Left hindlimb (tissue), 1 donor: Measurements from ENCODE around the gene SEMA4D.

Experiments
- DNase-seq: peaks from one replicate; pipeline ENCODE4 v3.0.0-alpha.2; 2018

The SEMA4D gene

GRCh38 chr9:89441986-89442385, 55.9 kb downstream of the SEMA4D start:
- DNase-seq, result no peak

- no peak for DNase-seq
Observed at GRCh38 chr9:89441655-89441970, 56.3 kb downstream of the SEMA4D start.

GRCh38 chr9:89440951-89441654, 56.8 kb downstream of the SEMA4D start:
- DNase-seq, result no peak

GRCh38 chr9:89440548-89440947, 57.4 kb downstream of the SEMA4D start:
- no peak for DNase-seq

GRCh38 chr9:89440046-89440445, 57.9 kb downstream of the SEMA4D start:
- DNase-seq, result no peak

- no peak for DNase-seq
Observed at GRCh38 chr9:89439571-89439970, 58.3 kb downstream of the SEMA4D start.

GRCh38 chr9:89438194-89438593, 59.7 kb downstream of the SEMA4D start:
- DNase-seq, result no peak

- DNase-seq, result no peak
Observed at GRCh38 chr9:89437772-89438171, 60.1 kb downstream of the SEMA4D start.

GRCh38 chr9:89436963-89437625, 60.8 kb downstream of the SEMA4D start:
- DNase-seq, result no peak

- DNase-seq, result no peak
Observed at GRCh38 chr9:89436326-89436725, 61.6 kb downstream of the SEMA4D start.

GRCh38 chr9:89435071-89435823, 62.7 kb downstream of the SEMA4D start:
- DNase-seq, result no peak

- no peak for DNase-seq
Observed at GRCh38 chr9:89434636-89435035, 63.3 kb downstream of the SEMA4D start.

- DNase-seq, result peak; percentile 57
Observed at GRCh38 chr9:89433826-89434225, 64.1 kb downstream of the SEMA4D start.

- no peak for DNase-seq
Observed at GRCh38 chr9:89432986-89433530, 64.9 kb downstream of the SEMA4D start.

GRCh38 chr9:89431930-89432725, 65.8 kb downstream of the SEMA4D start:
- DNase-seq, result no peak

GRCh38 chr9:89430995-89431394, 66.9 kb downstream of the SEMA4D start:
- DNase-seq, result no peak

- DNase-seq, result no peak
Observed at GRCh38 chr9:89428901-89429890, 68.7 kb downstream of the SEMA4D start.

GRCh38 chr9:89428222-89428761, 69.6 kb downstream of the SEMA4D start:
- no peak for DNase-seq

GRCh38 chr9:89427621-89428221, 70.2 kb downstream of the SEMA4D start:
- DNase-seq, result no peak

- no peak for DNase-seq
Observed at GRCh38 chr9:89426384-89426961, 71.4 kb downstream of the SEMA4D start.
